Measurements from ENCODE around the gene SH2D3C. TPM values are rescaled to one million over a fixed set of nuclear protein-coding genes. Genes with fewer than 3 reads are reported as not detected.

Gene SH2D3C
- total RNA-seq, 1 donor from 2014 or later: 1.9 TPM

GRCh38 chr9:127739614-127740330 lies 38.7 kb downstream of the SH2D3C start:
- ATAC-seq: peak; percentile 35

GRCh38 chr9:127738666-127739065 lies 39.8 kb downstream of the SH2D3C start:
- ATAC-seq: no peak

- no peak for ATAC-seq
Measured at GRCh38 chr9:127735530-127736185, 42.8 kb downstream of the SH2D3C start.

- ATAC-seq: peak; percentile 94
Measured at GRCh38 chr9:127734747-127735529, 43.5 kb downstream of the SH2D3C start, which contains the start of gene TOR2A. TSS of gene TOR2A (minus strand) at chr9:127735294. CDS start at chr9:127735270, 24 bp downstream.

GRCh38 chr9:127734247-127734746 lies 44.2 kb downstream of the SH2D3C start:
- ATAC-seq: no peak

GRCh38 chr9:127733614-127734013 lies 44.9 kb downstream of the SH2D3C start:
- no peak for ATAC-seq

- no peak for ATAC-seq
Measured at GRCh38 chr9:127732444-127732843, 46.0 kb downstream of the SH2D3C start.

GRCh38 chr9:127731938-127732337 lies 46.5 kb downstream of the SH2D3C start:
- ATAC-seq: no peak

GRCh38 chr9:127730799-127731410 lies 47.6 kb downstream of the SH2D3C start:
- ATAC-seq: no peak

GRCh38 chr9:127730262-127730661 lies 48.2 kb downstream of the SH2D3C start:
- no peak for ATAC-seq

- no peak for ATAC-seq
Measured at GRCh38 chr9:127729522-127730256, 48.8 kb downstream of the SH2D3C start.

- no peak for ATAC-seq
Measured at GRCh38 chr9:127728808-127729207, 49.7 kb downstream of the SH2D3C start.

GRCh38 chr9:127726871-127727270 lies 51.6 kb downstream of the SH2D3C start:
- ATAC-seq: no peak

GRCh38 chr9:127724012-127724411 lies 54.5 kb downstream of the SH2D3C start:
- no peak for ATAC-seq

GRCh38 chr9:127723444-127723843 lies 55.0 kb downstream of the SH2D3C start:
- peak; percentile 15 for ATAC-seq

GRCh38 chr9:127723013-127723412 lies 55.5 kb downstream of the SH2D3C start:
- no peak for ATAC-seq

GRCh38 chr9:127722055-127722745 lies 56.3 kb downstream of the SH2D3C start:
- no peak for ATAC-seq

- ATAC-seq: peak; percentile 82
Measured at GRCh38 chr9:127721391-127721821, 57.1 kb downstream of the SH2D3C start.

- no peak for ATAC-seq
Measured at GRCh38 chr9:127720865-127721227, 57.6 kb downstream of the SH2D3C start.

GRCh38 chr9:127720031-127720864 lies 58.2 kb downstream of the SH2D3C start:
- no peak for ATAC-seq
